Measurements from ENCODE around the gene SNAPC2. TPM values are rescaled to one million over a fixed set of nuclear protein-coding genes. Genes with fewer than 3 reads are reported as not detected.
A peak's percentile ranks its signal among the peaks of the same experiment; 100 is the strongest.

The SNAPC2 gene
- total RNA-seq, 1 experiment from 2014 or later, result 24.1 TPM

- TF ChIP-seq CTCF (IDR thresholded peaks at IDR 0.05; ENCODE audit: unreplicated experiment), result no peak
- ChIA-PET CTCF (interaction anchor here (0.6 to 7.1 kb wide), 17 partner anchors 13 to 295 kb away, joined by 3 to 57 read pairs (median 4); partner anchors contain the start of genes ELAVL1 and TIMM44), POLR2A (no interaction called here)
- DNase-seq (ENCODE audit: unreplicated experiment), result peak; percentile 6
- Mint-ChIP-seq H3K4me3 (ENCODE audit: unreplicated experiment) (no peak overlapping the region), H3K27ac (ENCODE audit: low read depth, unreplicated experiment) (no peak overlapping the region), H3K4me1 (ENCODE audit: insufficient read depth, unreplicated experiment) (no peaks in the 10 kb centered on the region), H3K36me3 (ENCODE audit: insufficient read depth, unreplicated experiment) (peaks cover 58% of the 10 kb centered on the region), H3K27me3 (ENCODE audit: insufficient read depth, unreplicated experiment) (no peaks in the 10 kb centered on the region), H3K9me3 (ENCODE audit: unreplicated experiment) (no peaks in the 10 kb centered on the region)
- intact Hi-C loops (cut with micrococcal nuclease), result loop anchor here (10.0 kb wide), 1 partner anchor 183 kb away; no protein-coding TSS in a partner anchor
- BruUV-seq (replicated peaks), result no TSS peak
Observed at GRCh38 chr19:7971553-7972520, 51.7 kb downstream of the SNAPC2 start.

Other genes starting within 250 kb of the SNAPC2 start
- 0.44 TPM in 1 of 2 replicates, not detected in the other for gene MCEMP1, start 243.2 kb upstream of the SNAPC2 start, total RNA-seq (2022)
- 123 and 155 TPM in 2 replicates for gene TRAPPC5, start 239.5 kb upstream of the SNAPC2 start, total RNA-seq (2022)
- gene FCER2, start 218.2 kb upstream of the SNAPC2 start, total RNA-seq (2022), result not detected in 2 replicates
- gene CLEC4G, start 188.2 kb upstream of the SNAPC2 start, total RNA-seq (2022), result not detected in 2 replicates
- gene CD209, start 172.8 kb upstream of the SNAPC2 start, total RNA-seq (2022), result not detected in 2 replicates
- not detected in 2 replicates for gene CLEC4M, start 157.1 kb upstream of the SNAPC2 start, total RNA-seq (2022)
- 23.6 and 25.7 TPM in 2 replicates for gene EVI5L, start 90.1 kb upstream of the SNAPC2 start, total RNA-seq (2022)
- 0.10 and 0.26 TPM in 2 replicates for gene PRR36, start 45.9 kb upstream of the SNAPC2 start, total RNA-seq (2022)
- 10.3 and 11.8 TPM in 2 replicates for gene LRRC8E, start 31.8 kb upstream of the SNAPC2 start, total RNA-seq (2022)
- 30.5 and 36.3 TPM in 2 replicates for gene MAP2K7, start 16.5 kb upstream of the SNAPC2 start, total RNA-seq (2022)
- 3.3 and 4.5 TPM in 2 replicates for gene TGFBR3L, start 5.5 kb upstream of the SNAPC2 start, total RNA-seq (2022)
- 4.0 and 5.2 TPM in 2 replicates for gene CTXN1, start 5.8 kb downstream of the SNAPC2 start, total RNA-seq (2022)
- 91.3 and 142 TPM in 2 replicates for gene TIMM44, start 23.3 kb downstream of the SNAPC2 start, total RNA-seq (2022)
- gene ELAVL1, start 85.3 kb downstream of the SNAPC2 start, total RNA-seq (2022), result 53.7 and 58.1 TPM in 2 replicates
- not detected in 2 replicates for gene CCL25, start 132.4 kb downstream of the SNAPC2 start, total RNA-seq (2022)
- gene FBN3, start 229.3 kb downstream of the SNAPC2 start, total RNA-seq (2022), result not detected in 2 replicates

Measured in MCF 10A (cell line).